GM18868 (cell line): Measurements from ENCODE around the gene CMKLR1.

Experiments used
- ATAC-seq: cut with Tn5 transposase; IDR thresholded peaks from one replicate; pipeline ENCODE4 v1.9.1; 2021; ENCODE audit warnings: mild to moderate bottlenecking, moderate library complexity; ENCODE audit not compliant: unreplicated experiment

The CMKLR1 gene

DNA sequence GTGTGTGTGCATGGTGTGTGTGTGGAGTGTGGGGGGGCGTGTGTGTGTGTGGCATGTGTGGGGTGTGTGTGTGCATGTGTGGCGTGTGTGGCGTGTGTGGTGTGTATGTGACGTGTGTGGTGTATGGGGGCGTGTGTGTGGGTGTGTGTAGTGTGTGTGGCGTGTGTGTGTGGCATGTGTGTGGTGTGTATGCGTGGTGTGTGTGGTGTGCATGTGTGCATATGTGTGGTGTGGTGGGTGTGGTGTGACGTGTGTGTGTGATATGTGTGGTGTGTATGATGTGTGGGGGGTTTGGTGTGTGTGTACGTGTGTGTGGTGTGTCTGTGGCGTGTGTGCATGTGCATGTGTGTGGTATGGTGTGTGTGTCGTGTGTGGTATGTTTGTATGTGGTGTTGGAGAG is 24.1 kb upstream of the CMKLR1 start:
- no peak for ATAC-seq

DNA sequence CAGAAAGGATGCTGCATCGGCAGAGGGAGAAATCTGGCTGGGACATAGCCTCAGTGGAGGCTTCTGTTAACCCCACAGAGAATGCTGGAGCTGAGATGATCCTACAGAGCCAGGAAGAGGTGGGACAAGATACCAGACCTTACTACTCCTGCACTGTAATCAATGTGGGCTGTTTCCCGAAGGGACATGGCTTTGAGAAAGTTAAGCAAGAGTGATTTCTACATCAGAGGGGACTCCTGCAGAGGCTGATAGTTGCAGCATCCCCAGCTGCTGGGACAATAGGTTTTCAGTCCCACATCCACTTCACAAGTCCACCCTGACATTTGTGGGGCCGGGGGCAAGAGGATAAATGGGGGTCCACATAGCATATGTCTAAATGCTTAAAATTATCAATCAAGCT is 22.5 kb upstream of the CMKLR1 start:
- no peak for ATAC-seq

DNA sequence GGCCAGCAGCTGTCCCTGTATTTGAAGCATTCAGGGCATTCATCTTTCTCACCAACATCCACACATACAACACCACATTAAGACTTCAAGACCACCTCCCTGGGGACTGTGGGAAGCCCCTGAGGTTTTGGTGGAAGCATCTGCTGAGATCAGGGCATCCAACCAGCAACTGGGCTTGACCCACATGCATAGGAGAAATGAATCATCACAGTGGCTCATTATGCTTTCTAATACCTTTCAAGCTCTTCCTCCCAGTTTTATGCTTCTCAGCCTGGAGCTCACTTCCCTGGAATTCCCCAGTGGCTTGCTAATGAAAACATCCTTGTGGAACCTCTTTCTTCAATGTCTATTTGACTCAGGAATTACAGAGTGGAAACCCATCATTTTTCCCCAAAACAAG is 21.4 kb upstream of the CMKLR1 start:
- peak; percentile 79 for ATAC-seq

DNA sequence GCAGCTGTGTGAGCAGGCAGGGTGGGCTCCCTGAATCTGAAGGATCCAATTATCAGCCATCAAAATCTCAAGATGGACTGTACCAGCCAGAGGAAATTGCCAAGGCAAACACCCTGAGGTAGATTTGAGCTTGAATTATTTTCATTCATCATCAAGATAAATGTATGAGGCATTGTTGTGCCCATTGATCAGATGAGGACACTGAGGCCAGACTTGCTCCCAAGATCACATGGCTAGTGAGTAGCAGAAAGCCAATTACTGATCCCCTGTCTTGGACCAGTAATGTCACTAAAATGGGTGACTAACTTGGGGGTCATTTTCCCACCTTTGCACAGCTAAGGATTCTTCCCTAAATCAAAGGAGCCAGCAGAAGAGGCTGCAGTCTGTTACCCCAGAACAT is 20.9 kb upstream of the CMKLR1 start:
- peak; percentile 3 for ATAC-seq

DNA sequence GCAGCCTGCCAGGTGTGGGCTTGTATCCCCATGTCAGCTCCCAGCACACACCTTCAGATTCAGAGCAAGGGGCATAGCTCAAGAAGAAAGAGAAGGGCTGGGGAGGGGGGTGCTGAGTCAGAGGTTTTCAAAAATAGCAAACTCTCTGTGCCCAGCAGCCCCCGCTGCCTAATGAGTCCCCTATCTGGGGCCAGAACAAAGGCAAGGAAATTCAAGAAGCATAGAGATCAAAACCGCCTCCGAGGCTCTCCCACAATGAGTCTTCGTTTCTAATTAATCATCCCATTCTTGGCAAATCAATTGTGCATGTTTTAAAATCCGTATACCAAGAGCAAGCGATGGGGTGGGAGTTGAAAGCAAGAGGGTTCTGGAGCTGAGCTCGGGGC is 19.5 kb upstream of the CMKLR1 start:
- ATAC-seq = no peak

DNA sequence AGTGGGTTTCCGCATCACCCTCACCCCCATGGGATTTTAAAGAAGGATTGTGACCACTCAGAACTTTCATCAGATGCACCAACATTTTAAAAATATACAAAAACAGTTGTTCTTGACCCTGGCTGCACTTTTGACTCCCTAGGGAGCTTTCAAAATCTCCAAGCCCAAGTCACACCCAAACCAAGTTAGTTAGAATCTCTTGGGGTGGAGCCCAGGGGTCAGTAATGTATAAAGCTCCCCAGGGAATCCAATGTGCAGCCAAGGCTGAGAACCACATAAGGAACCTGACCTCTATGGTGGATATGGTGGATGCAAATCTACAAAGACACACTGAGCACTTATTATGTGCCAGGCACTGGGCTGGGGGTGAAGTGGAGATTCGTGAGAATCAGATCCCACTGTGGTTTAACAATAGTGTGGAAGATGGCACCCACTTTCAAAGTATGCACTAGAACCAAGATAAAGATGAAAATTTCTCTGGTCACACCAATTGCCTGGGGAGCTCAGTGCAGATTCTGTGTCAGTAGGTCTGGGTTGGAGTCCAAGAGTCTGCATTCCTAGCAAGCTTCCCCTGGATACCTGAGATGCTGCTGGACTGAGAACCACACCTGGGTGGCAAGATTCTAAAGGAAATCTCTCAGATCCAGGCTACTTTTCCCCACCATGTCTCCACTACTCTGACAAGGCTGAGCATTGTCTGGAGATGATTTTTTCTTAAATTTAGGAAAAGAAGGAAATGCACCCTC is 18.9 kb upstream of the CMKLR1 start:
- no peak for ATAC-seq

DNA sequence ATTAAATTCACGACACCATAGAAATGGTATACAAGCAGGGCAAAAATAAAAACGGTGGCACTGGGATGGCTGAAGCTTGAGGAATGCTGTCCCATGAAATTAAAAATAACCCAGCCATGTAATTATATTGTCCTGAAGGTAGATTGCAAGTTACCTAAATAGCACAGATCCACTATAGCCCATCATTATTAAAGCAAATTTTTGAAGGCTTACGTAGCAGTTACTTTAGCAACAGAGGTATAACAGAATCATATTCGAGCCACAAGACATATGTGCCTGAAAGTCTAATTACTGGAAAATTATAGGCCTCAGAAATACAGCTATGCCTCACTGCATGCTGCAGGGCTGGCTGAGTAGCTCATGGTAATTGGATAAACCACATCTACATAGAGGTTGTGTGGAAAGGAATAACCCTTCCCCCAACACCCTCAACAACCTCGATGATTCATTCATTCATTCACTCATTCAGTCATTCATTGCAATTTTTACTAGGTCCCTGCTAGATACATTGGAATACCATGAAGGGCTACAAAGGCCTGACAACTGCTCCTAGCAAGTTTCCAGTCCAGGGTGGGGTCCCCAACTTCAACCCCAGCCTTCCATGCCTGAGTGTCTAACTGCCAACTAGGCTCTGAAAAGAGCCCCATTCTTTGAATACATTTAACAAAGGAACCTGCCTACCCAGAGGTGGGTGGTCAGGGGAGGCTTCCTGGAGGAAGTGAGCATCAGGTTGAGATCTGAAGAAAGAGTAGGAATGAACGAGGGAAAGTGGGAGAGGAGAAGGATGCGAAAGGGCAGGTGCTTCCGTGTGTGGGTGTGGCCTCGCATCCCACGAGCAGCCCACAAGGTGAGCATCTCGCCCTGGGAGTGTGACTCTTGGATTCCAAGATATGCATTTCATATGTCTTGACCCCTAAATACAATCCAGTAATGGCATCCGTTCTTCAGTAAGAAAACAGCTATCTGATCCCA is 18.0 kb upstream of the CMKLR1 start:
- no peak for ATAC-seq

DNA sequence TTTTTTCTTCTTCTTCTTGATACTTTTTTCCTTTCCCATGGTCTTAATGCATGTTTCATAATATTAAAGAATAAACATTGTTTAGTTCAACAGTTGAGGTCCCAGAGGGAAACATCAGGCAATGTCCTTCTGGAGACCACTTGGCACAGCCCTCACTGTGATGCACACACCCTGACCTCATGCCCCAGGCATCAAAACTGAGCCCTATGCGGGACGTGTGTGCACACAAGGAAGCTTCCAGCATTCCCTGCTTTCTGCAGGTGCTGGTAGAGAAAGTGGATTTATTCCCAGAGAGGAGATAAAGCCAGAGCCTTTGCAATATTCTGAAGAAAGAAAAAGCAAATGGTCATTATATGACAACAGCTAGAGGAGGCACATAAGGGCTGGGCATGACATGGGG is 16.0 kb upstream of the CMKLR1 start:
- no peak for ATAC-seq

DNA sequence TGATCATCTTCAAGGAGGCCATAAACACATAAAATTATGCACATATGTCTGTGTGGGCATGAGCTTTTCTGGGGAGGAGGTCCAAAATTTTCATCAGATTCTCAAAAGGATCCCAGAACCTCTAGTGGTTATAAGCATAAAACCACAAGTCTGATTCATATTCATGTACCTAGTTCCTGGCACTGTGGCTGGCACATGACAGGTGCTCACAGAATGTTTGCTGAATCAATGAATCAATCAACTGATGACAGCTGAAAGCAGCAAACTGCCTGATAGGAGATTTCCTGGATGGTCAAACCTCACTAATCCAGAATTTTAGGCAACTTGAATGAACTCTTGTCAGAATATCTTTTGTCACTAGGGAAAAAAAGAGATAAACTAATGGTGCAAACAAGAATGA is 13.5 kb upstream of the CMKLR1 start:
- ATAC-seq = no peak

DNA sequence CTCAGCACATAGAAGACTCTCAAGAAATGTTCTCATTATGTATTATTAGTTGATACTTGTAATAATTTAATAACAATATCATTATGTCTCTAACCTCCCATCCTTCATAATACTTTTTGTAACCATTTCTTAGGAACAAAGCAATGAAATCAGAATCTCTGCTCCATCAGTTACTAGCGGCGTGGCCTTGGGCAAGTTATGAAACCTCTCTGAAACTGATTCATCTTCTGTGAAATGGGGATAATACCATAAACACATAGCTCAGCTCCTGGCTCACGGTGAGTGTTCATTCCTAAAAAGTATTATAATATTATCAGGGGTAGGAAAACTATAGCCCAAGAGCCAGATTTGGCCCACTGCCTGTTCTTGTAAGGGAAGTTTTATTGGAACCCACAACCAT is 11.4 kb upstream of the CMKLR1 start:
- ATAC-seq = no peak

DNA sequence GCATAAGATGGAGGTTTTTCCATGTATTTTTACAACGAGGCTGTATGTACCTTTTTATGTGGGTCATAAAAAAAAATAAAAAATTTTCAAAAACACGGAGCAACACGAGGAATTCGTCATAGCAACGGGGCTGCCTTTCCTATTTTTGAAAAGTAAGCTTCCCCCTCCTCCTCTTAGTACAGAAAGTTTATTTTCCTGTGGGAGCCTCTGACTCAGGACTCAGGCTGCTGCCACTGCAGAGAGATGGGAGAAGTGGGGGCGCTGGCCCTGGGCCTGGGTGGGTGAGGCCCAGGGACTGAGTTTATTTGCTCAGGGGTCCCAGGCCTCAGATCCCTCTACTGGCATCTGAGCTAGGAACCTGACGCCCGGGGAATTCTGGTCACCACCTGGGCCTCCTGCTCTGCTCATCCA is 10.2 kb upstream of the CMKLR1 start:
- ATAC-seq = no peak

DNA sequence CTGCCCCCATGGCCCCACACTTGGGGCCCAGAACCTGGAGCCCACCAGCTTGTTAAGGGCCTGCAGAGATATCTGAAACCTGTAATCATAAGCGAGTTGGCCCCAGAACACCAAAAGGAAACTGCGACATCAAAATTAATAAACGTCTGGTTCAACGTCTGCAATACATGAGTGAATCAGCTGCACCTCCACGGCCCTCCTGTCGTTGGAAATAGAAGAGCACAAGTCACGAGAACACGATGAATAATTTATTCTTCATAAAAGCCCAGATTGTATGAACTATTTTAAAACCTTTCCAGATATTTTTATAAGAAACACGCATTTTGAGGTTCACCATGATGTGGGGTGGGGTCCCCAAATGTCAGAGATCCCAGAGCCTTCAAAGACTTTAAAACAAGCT is 9.7 kb upstream of the CMKLR1 start:
- no peak for ATAC-seq

DNA sequence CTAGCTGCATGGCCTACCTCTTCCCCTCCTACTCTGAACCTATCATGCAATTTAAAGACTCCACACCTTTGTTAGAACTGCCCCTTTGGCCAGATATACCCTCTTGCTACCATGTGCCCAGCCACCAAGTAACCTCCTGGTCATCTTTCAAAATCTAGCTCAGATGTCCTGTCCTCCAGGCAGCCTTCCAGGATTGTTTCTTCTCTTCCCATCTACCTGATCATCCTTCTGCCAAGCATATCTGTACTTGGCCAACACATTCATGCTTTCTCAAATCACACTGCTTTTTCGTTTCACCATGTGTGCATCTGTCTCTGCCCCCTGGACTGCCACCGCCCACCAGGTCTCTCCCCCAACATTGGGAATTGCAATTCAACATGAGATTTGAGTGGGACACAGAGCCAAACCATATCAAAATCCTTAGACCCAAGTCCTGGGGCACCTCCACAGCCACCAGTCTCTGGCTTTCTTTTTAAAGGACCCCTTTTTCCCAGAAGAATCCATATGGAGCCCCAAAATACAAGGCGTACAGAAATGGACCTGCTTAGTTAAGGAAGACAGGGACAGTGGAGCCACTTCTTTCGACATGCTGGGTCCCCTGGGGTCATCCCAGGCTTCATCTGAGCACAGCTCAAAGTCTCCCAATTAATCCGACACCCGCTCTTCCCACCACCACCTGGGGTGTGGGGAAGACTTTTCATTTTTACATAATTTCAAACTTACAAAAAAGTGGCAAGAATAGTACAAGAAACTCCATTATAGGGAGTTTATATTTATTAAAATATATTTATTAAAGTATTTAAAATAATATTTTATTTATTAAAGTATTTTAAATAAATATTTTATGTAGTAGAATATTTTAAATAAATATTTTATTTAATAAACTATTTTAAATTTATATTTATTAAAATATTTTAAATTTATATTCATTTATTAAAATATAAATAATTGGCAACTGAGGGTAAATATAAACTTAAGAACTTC is 7.9 kb upstream of the CMKLR1 start:
- no peak for ATAC-seq

DNA sequence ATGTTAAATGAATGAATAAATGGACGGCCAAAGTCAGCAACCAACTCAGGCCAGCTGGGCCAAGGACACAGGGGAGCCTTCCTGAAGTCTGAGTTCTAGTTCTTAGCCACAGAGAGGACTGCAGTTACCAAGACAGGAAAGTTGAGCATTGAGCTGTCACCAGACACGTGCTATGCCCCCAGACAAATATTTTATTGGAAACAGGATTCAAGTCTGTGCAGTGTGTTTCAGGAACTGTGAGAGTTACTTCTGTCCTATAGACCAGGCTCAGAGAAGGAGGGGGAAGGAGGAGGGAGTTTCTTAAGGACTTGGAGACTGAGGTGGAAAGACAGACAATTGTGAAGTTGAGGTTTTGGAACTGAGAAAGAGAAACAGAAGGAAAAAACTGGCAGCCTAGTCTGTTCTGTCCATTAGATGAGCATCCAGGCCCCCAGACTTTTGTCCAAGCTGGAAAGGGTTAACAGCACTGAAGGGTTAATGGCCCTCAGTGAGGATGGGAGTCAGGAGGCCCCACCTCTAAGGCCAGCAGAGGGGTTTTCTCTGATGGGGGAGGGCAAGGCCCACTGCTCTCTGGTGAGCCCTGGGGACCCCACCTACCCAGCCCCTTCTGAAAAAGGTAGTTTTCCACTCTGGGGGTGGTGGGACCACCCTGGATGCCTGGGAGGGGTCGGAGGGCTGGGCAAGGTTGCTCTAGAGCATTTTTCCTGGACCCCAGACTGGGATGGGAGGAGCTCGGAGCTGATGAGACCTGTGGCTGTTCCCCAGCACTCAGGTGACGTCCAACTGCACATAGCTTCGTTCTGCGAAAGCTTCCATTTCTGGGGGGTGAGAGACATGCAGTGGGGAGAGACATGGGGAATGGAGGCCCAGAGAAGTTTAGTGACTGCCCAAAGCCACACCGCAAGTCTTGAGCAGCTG is 6.9 kb upstream of the CMKLR1 start:
- ATAC-seq = no peak

DNA sequence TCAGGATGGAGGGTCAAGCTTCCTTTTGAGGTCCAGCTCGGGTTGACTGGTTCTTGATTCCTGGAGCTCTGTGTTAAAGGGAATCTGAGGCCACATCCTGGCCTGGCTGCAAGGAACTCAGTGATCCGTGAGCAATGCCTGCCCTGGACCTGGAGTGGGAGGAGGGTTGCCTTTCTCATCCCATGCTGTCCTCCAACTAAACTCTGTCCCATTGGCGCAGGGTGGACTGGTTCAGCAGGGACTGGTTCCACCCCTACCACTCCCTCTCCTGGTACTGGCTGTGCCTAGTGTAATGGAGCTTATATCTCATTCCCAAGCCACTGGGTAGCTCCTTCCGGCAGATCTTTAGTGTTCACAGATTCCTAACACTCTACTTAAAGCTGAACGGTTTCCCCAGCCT is 3.9 kb upstream of the CMKLR1 start:
- no peak for ATAC-seq

DNA sequence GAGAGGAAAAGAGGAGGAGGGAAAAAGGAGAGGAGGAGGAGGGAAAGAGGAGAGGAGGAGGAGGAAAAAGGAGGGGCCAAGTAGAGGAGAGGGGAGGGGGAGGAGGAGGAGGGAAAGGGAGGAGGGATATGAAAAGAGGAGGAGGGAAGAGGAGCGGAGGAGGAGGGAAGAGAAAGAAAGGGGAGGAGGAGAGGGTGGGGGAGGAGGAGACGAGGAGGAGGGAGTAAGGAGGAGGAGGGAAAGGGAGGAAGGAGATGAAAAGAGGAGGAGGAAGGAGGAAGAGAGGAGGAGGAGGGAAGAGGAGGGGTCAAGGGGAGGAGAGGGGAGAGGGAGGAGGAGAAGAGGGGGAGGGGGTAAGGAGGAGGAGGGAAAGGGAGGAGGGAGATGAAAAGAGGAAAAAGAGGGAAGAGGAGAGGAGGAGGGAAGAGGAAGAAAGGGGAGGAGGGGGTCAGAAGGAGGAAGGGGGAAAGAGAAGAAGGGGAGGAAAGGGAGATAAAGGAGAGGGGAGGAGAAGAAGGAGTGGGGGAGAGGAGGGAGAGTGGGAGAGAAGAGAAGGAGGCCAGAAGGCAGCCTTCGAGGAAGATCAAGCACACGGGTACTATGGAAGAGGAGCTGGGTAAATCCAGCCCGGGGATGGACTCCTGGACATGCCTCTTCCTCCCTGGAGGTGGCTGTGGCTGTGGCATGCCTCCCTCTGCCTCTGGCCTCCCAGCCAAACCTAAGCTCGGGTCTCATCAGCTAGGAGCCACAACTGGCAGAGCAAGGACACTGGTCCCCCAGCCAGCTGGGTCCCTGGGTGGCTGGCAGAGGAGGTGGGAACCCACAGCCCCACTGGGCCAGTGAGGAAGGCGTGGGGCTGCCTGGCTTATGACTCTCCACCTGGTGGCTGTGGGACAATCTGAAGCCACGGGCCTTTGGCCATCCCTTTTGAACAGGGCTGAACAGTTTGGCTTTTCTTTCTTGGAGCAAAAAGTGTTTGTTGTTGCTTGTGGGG is 3.0 kb upstream of the CMKLR1 start:
- no peak for ATAC-seq

DNA sequence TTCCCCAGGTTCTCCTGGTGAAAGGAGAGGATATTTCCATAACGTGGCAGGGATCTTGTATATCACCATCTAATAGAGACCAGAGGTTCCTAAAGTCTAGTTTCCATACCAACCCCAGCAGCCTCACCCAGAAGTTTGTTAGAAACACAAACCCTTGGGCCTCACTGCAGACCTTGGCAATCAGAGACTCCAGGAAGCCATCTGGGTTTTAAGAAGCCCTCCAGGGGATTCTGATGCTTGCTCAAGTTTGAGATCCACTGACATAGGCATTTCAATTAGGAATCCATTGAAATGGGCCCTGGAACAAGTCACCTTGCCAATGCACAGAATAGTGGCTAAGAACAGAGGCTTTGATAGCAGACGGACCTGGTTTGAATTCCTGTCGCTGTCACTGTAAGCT is 2.2 kb upstream of the CMKLR1 start:
- no peak for ATAC-seq

DNA sequence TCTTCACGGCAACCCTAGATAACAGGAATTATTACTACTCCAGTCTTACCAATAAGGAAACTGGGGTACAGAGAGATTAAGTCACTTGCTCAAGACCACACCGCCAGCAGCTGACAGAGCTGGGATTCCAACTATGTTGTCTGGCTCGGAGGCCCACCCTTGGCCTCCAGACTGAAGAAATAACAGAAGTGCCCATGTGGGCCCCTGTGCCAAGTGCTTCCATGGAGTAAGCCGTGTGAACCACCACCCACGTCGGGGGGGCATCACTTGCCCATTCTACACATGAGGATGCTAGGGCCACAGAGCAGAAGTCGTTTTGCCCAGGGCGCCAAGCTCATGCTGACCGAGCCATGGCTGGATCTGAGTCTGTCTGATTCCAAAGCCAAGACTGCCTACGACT is 926 bp upstream of the CMKLR1 start:
- no peak for ATAC-seq
